Measurements from ENCODE around the gene ARID1A.
"Not testable (repeated sequence)": the region's sequence is repeated elsewhere in the genome, so short reads cannot be mapped to it uniquely, and the experiment has no call there.

The ARID1A gene

GRCh38 chr1:26704629-26705028, 8.8 kb downstream of the ARID1A start:
- no peak for TF ChIP-seq CTCF (conservative IDR thresholded peaks at IDR 0.05; ENCODE audit: control insufficient read depth, insufficient read depth, low read depth, low read length)
- no peak overlapping the region for H3K4me3 ChIP-seq (ENCODE audit: control insufficient read depth, low read depth, low read length)
- DNase-seq (ENCODE audit: low read depth): no peak

DNA sequence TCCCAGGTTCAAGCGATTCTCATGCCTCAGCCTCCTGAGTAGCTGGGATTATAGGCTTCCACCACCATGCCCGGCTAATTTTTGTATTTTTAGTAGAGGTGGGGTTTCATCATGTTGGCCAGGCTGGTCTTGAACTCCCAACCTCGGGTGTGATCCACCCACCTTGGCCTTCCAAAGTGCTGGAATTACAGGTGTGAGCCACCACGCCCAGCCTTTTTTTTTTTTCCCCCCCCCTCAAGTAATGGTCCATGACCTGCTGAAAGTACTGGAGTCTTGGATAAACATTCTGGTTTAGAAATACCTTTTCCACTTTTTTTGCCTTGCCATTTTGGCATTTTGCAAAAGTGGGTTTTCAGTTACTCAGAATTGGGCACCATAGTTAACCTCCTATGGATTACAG, 9.4 kb downstream of the ARID1A start:
- DNase-seq (ENCODE audit: low read depth); H3K4me3 ChIP-seq (ENCODE audit: control insufficient read depth, low read depth, low read length): not testable (repeated sequence)

DNA sequence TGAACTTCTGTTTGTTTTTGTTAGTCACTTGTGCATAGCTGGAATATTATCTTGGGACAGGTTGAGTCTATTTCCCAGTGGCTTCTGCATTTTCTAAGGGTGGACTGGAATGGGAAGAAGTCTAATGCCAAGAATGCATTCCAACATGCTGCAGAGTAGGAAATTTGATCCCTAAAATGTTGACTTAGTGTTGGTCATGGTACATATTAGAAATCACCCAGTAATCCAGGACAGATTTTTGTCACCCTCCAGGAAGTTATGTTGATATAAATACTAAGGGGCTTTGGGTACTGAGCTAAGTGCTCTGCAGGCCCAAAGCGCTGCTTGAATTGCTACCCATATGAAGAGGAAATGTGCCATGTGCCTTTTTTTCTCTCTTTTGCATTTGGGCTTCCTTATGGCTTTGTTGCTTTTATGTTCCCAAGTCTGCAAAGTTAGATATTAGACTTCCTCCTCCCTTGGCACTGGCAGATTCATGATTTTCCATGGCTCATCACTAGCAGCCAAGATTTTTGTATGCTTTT, 10.0 kb downstream of the ARID1A start:
- no peak overlapping the region for H3K4me3 ChIP-seq (ENCODE audit: control insufficient read depth, low read depth, low read length)
- no peak for TF ChIP-seq CTCF (conservative IDR thresholded peaks at IDR 0.05; ENCODE audit: control insufficient read depth, insufficient read depth, low read depth, low read length)
- DNase-seq (ENCODE audit: low read depth): peak; percentile 86

DNA sequence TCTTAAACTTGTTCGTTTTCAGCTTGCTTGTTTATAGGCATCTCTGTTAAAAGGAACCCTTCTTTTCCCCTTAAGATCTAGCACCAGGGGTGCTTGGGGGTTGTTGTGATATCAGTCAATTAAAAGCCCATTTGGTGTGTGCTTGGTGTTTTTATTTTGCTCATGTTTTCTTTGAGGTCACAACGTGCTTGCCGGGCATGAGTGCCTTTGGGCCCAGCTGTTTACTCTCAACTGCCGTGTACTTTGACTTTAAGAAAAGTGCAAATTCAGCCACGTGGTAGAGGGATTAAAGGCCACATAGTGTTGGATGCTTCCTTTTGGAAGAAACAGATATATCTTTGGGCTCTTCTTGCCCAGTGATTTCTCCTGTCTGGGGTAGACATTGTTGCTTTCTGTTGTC, 10.5 kb downstream of the ARID1A start:
- no peak overlapping the region for H3K4me3 ChIP-seq (ENCODE audit: control insufficient read depth, low read depth, low read length)
- no peak for TF ChIP-seq CTCF (conservative IDR thresholded peaks at IDR 0.05; ENCODE audit: control insufficient read depth, insufficient read depth, low read depth, low read length)
- DNase-seq (ENCODE audit: low read depth): no peak

DNA sequence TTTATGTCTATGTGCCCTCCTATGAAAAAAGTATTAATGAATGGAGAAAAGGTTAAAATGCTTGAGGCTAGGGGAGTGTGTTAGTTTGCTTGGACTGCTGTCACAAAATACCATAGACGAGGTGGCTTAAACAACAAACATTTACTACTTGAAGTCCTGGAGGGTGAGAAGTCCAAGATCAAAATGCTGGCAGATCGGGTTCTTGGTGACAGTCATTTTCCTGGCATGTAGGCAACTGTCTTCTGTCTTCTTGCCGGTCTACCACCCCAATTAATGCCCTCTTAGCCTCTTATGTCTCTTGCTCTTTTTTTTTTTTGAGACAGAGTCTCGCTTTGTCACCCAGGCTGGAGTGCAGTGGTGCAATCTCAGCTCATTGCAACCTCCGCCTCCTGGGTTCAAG, 15.0 kb downstream of the ARID1A start:
- no peak for DNase-seq (ENCODE audit: low read depth)
- TF ChIP-seq CTCF (conservative IDR thresholded peaks at IDR 0.05; ENCODE audit: control insufficient read depth, insufficient read depth, low read depth, low read length): no peak
- no peak overlapping the region for H3K4me3 ChIP-seq (ENCODE audit: control insufficient read depth, low read depth, low read length)

DNA sequence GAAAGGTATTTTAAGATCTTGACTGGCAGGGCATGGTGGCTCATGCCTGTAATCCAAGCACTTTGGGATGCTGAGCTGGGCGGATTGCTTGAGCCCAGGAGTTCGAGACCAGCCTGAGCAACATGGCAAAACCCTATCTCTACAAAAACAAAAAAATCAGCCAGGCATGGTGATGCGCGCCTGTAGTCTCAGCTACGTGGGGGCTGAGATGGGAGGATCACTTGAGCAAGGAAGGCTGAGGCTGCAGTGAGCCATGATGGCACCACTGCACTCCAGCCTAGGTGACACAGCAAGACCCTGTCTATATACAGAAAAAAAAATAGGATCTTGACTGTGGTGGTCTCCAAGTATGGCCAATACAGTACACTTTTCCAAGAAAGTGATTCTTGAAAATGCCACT, 16.0 kb downstream of the ARID1A start:
- DNase-seq (ENCODE audit: low read depth): no peak
- no peak for TF ChIP-seq CTCF (conservative IDR thresholded peaks at IDR 0.05; ENCODE audit: control insufficient read depth, insufficient read depth, low read depth, low read length)
- no peak overlapping the region for H3K4me3 ChIP-seq (ENCODE audit: control insufficient read depth, low read depth, low read length)

DNA sequence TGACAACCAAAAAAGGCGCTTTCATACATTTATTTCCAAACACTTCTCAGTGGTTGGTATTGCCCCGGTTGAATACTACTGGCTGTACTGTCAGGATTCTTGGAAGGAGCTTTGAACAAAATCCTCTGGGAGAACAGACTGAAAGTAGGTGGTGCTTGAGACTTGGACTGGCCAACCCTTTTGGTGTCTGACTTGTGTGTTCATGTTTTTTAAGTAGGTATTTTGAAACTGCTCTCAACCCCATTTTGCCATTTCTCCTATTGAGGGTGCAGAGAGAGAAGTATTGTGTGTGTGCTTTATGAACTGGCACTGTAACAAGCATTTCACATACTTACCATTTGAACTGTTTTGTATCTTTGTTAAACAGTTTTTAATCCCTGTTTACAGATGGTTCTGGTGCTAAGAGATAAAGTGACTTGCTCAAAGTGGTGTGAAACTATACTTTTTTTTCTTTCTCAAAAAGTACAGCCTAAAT, 21.2 kb downstream of the ARID1A start:
- H3K4me3 ChIP-seq (ENCODE audit: control insufficient read depth, low read depth, low read length): no peak overlapping the region
- TF ChIP-seq CTCF (conservative IDR thresholded peaks at IDR 0.05; ENCODE audit: control insufficient read depth, insufficient read depth, low read depth, low read length): no peak
- peak; percentile 72 for DNase-seq (ENCODE audit: low read depth)
